OCI-LY3 (cell line): Measurements from ENCODE around the gene MARK1.

Experiments
- H2AFZ ChIP-seq: fragments of 200-600, 300-600 bp; shearing (Covaris generic); 2 replicates; pipeline ENCODE4 v1.6.0; 2014; ENCODE audit warnings: antibody characterized with exemption, low read depth, low read length
- H3K27ac ChIP-seq: fragments of 200-600, 300-600 bp; sonication (generic); 2 replicates; pipeline ENCODE4 v1.5.1; 2014; ENCODE audit warnings: mild to moderate bottlenecking, low read length, moderate library complexity, mixed read lengths
- H3K27me3 ChIP-seq: fragments of 200-600, 300-600 bp; sonication (generic); 2 replicates; pipeline ENCODE4 v1.6.1; 2014; ENCODE audit warnings: low read depth, low read length, mixed read lengths
- H3K36me3 ChIP-seq: fragments of 200-600, 300-600 bp; sonication (generic); replicated peaks from 2 replicates; pipeline ENCODE3; 2014; ENCODE audit warnings: low read depth, low read length, mixed read lengths
- H3K4me1 ChIP-seq: fragments of 300-600, 200-600 bp; sonication (generic); 2 replicates; pipeline ENCODE4 v1.6.1; 2014; ENCODE audit warnings: low read length, mixed read lengths
- H3K4me2 ChIP-seq: fragments of 200-600, 300-600 bp; sonication (generic); 2 replicates; pipeline ENCODE4 v1.6.1; 2014; ENCODE audit warnings: low read length, mixed read lengths
- H3K4me3 ChIP-seq: fragments of 300-600, 200-600 bp; sonication (generic); 2 replicates; pipeline ENCODE4 v1.5.1; 2014; ENCODE audit warnings: antibody characterized with exemption, mild to moderate bottlenecking, low read length, moderate library complexity
- H3K79me2 ChIP-seq: fragments of 300-600, 200-600 bp; shearing (Covaris generic); 2 replicates; pipeline ENCODE4 v1.6.1; 2014; ENCODE audit warnings: mild to moderate bottlenecking, low read length, mixed read lengths
- H3K9ac ChIP-seq: fragments of 300-600, 200-600 bp; shearing (Covaris generic); 2 replicates; pipeline ENCODE4 v1.6.0; 2014; ENCODE audit warnings: mild to moderate bottlenecking, low read length, moderate library complexity
- H3K9me3 ChIP-seq: fragments of 200-600, 300-600 bp; shearing (Covaris generic); 2 replicates; pipeline ENCODE4 v1.6.1; 2014; ENCODE audit warnings: low read length, mixed read lengths; ENCODE audit not compliant: insufficient read depth
- H4K20me1 ChIP-seq: fragments of 200-600, 300-600 bp; sonication (generic); 2 replicates; pipeline ENCODE4 v1.6.1; 2016; ENCODE audit warnings: low read length, mixed read lengths; ENCODE audit not compliant: insufficient read depth
- CTCF ChIP-seq: fragments of 200-600, 300-600 bp; sonication (generic); IDR thresholded peaks from 2 replicates; pipeline ENCODE4 v1.5.1; 2014; ENCODE audit warnings: antibody characterized with exemption, low read length, low read depth
- EZH2phosphoT487 ChIP-seq: fragments of 200-600 bp; shearing (Covaris generic); IDR thresholded peaks from 2 replicates; pipeline ENCODE4 v1.6.1; 2018; ENCODE audit warnings: antibody characterized with exemption, mixed run types, low read depth

Gene MARK1

DNA sequence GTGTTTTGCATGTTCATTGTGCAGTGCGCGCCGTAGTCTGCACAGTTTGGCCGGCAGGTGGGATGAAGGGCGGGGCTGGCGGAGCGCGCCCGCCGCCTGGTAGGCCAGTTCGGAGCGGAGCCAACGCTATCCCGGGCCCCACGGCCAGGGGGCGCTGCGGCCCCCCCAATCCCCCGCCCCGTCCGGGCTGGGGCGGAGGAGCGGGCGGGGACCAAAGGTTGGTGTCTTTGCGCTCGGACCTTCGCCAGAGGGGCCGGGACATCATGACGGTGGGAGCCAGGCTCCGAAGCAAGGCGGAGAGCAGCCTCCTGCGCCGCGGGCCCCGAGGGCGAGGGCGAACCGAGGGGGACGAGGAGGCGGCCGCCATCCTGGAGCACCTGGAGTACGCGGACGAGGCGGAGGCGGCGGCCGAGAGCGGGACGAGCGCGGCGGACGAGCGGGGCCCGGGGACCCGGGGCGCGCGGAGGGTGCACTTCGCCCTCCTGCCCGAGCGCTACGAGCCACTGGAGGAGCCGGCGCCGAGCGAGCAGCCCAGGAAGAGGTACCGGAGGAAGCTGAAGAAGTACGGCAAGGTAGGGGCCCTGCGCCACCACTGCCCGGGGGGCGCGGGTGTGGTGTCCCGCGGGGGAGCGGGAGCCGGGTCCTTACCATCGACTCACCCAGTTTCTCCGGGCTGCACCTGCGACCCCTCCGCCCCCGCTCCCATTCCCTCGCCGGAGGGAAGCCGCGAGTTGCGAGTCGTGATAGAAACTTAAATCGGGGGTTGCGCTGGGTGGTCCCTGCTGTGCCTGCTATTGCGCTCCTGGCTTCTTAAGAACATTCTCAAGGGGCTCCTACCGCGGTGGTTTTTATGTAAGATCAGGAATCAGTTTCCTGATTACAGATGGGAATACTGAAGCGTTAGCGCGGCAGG lies 162.5 kb downstream of the MARK1 start, which contains the start of gene C1orf115:
C1orf115 (plus strand) TSS at position 224 of the 913 bp plus-strand sequence; CDS start at position 264, 40 bp downstream.
- Histone ChIP-seq H3K4me1 (no peaks in the 10 kb centered on the region), H3K4me3 (no peak within 1 kb of the TSS), H2AFZ (no peak within 1 kb of the TSS), H3K9me3 (no peaks in the 10 kb centered on the region), H3K36me3 (no peaks in the 10 kb centered on the region), H3K27ac (no peak within 1 kb of the TSS), H4K20me1 (no peaks in the 10 kb centered on the region), H3K9ac (no peak within 1 kb of the TSS), H3K27me3 (no peaks in the 10 kb centered on the region; the same call in 1 of the 2 replicates), H3K79me2 (no peaks in the 10 kb centered on the region), H3K4me2 (no peak within 1 kb of the TSS)
- TF ChIP-seq CTCF (no peak), EZH2phosphoT487 (no peak)

DNA sequence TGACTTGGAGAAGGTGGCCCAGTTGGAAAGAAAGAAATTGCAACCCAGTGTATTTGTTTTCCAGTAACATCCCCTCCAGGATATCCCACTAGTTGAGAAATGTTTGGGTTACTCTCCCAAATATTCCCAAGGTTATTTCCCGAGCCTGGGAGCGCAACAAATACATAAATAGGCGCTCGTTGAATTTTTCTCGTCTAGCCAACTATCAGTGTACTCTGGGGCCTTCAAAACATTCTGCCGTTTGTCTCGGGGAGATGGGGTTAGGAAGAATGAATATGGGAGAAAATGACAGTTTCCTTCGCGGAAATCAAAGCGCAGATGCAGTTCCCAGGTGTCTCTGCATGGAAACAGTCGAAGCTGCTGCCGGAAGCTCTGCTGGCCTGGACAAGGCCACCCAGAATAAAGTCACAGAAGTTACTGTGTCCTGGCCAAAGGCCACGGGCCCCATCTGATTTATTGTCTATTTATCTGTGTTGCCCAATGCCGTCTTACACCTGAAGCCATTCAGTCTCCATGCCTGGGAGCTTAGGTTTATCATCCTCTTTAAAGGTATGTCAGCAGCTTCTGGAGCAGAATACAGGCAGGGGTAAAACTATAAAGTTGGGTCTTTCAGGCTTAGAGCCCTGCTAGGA lies 163.2 kb downstream of the MARK1 start:
- no peak overlapping the region for H3K4me3 ChIP-seq
- H3K36me3 ChIP-seq: no peaks in the 10 kb centered on the region
- H3K79me2 ChIP-seq: no peaks in the 10 kb centered on the region
- no peaks in the 10 kb centered on the region for H3K9me3 ChIP-seq
- H4K20me1 ChIP-seq: no peaks in the 10 kb centered on the region
- H2AFZ ChIP-seq: no peak overlapping the region
- H3K27me3 ChIP-seq: no peaks in the 10 kb centered on the region; the same call in 1 of the 2 replicates
- H3K27ac ChIP-seq: no peak overlapping the region
- no peak overlapping the region for H3K9ac ChIP-seq
- H3K4me2 ChIP-seq: no peak overlapping the region
- TF ChIP-seq CTCF (no peak), EZH2phosphoT487 (no peak)
- no peaks in the 10 kb centered on the region for H3K4me1 ChIP-seq

- Histone ChIP-seq H4K20me1 (no peaks in the 10 kb centered on the region), H2AFZ (no peak overlapping the region), H3K4me3 (no peak overlapping the region), H3K4me2 (no peak overlapping the region), H3K9me3 (no peaks in the 10 kb centered on the region), H3K79me2 (no peaks in the 10 kb centered on the region), H3K4me1 (no peaks in the 10 kb centered on the region), H3K9ac (no peak overlapping the region), H3K27me3 (no peaks in the 10 kb centered on the region; the same call in 1 of the 2 replicates), H3K36me3 (no peaks in the 10 kb centered on the region), H3K27ac (no peak overlapping the region)
- TF ChIP-seq CTCF (no peak), EZH2phosphoT487 (no peak)
Observed at GRCh38 chr1:220692436-220693228, 164.7 kb downstream of the MARK1 start.
